ENCODE measurements around the gene SNX14. TPM values are rescaled to one million over a fixed set of nuclear protein-coding genes. Genes with fewer than 3 reads are reported as not detected.

SNX14 gene
- total and polyA plus RNA-seq, 12 donors, result 21.3 to 52.5 (median 28.5) TPM

DNA sequence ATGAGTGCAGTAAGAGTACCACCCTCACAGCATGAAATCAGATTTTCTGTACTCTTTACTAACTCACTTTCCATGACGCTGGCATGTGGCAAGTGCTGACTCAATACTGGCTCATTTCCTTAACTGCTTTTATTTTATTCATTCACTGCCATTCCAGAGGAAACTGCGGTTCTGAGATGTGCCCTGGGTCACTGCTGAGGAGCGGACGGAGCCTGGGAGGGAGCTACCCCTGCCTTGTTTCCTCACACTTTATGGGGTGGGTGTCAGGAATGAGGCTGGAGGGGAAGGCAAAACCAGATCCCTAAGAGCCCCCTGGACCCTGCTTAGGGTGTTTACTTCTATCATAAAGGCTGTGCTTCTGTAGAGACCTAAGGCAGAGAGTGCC is 129.4 kb downstream of the SNX14 start:
- H3K36me3 ChIP-seq, result peaks cover 0 to 7% (median 0%) of the 10 kb centered on the region in 9 donors
- peak in 4 of 8 donors; percentile 28 to 50 (median 39) for ATAC-seq
- intact Hi-C loops (cut with DNase I), result no loop called here
- H3K4me1 ChIP-seq, result peaks cover 4 to 57% (median 25%) of the 10 kb centered on the region in 9 donors
- H3K9me3 ChIP-seq, result no peaks in the 10 kb centered on the region
- TF ChIP-seq, protein P1, sequence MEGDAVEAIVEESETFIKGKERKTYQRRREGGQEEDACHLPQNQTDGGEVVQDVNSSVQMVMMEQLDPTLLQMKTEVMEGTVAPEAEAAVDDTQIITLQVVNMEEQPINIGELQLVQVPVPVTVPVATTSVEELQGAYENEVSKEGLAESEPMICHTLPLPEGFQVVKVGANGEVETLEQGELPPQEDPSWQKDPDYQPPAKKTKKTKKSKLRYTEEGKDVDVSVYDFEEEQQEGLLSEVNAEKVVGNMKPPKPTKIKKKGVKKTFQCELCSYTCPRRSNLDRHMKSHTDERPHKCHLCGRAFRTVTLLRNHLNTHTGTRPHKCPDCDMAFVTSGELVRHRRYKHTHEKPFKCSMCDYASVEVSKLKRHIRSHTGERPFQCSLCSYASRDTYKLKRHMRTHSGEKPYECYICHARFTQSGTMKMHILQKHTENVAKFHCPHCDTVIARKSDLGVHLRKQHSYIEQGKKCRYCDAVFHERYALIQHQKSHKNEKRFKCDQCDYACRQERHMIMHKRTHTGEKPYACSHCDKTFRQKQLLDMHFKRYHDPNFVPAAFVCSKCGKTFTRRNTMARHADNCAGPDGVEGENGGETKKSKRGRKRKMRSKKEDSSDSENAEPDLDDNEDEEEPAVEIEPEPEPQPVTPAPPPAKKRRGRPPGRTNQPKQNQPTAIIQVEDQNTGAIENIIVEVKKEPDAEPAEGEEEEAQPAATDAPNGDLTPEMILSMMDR (IDR thresholded peaks at IDR 0.05), result no peak
- H3K4me3 ChIP-seq, result no peak overlapping the region
- DNase-seq, result no peak
- H3K27ac ChIP-seq, result peak overlapping the region in 2 of 10 donors; percentile 7 to 64
- H3K27me3 ChIP-seq, result no peaks in the 10 kb centered on the region
- WGBS, 2 donors, result 61 to 71% methylated on average over 4 of the region's 4 CpGs

DNA sequence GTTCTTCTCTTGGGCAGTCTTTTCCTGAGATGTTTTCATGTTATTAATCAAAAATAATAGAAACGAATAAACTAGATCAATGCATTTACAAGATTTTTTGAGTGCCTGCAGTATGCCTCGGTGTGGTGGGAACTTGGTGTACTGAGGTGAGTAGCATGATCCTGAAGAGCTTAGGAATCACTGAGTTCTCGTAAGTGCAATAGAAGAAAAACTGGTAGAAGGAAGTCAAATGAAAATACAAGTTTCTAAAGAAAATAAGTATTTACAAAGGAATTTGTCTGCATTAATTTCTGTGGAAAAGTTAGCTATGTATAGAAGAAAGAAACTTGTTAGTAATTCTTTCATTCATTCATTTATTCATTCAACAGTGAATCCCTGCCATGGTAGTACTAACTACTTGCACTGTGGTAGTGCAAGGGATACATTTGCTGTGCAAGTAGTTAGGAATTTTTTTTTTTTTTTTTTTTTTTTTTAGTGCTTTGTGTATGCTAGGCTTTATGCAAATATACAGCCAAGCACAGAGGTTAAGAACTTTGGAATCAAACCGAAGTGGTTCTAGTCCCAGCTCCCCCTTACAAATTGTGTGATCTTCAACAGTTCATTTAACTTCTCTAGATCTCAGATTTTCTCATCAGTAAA is 129.9 kb downstream of the SNX14 start:
- WGBS, 2 donors, result 85% methylated on average over 4 of the region's 4 CpGs

GRCh38 chr6:85462673-85463072 is 131.0 kb downstream of the SNX14 start:
- Histone ChIP-seq H3K36me3 (peaks cover 0 to 7% (median 0%) of the 10 kb centered on the region in 9 donors), H3K27me3 (no peaks in the 10 kb centered on the region), H3K27ac (no peak overlapping the region), H3K9me3 (no peaks in the 10 kb centered on the region), H3K4me1 (peaks cover 4 to 62% (median 35%) of the 10 kb centered on the region in 9 donors), H3K4me3 (no peak overlapping the region)
- TF ChIP-seq, protein P1 (IDR thresholded peaks at IDR 0.05), result no peak
- DNase-seq (no peak), ATAC-seq (no peak)
- intact Hi-C loops (cut with DNase I), result no loop called here
- 69 to 88% methylated on average over 2 of the region's 2 CpGs for WGBS, 2 donors

More for the DNA sequence above, 129.9 kb downstream of the SNX14 start:
- no peaks in the 10 kb centered on the region for H3K27me3 ChIP-seq
- TF ChIP-seq, protein P1 (IDR thresholded peaks at IDR 0.05), result no peak
- H3K9me3 ChIP-seq, result no peaks in the 10 kb centered on the region
- intact Hi-C loops (cut with DNase I), result no loop called here
- peaks cover 4 to 62% (median 28%) of the 10 kb centered on the region in 9 donors for H3K4me1 ChIP-seq
- no peak for DNase-seq
- no peak overlapping the region for H3K4me3 ChIP-seq
- ATAC-seq, result no peak
- H3K36me3 ChIP-seq, result peaks cover 0 to 7% (median 0%) of the 10 kb centered on the region in 9 donors
- peak overlapping the region in 1 of 10 donors; percentile 7 for H3K27ac ChIP-seq

DNA sequence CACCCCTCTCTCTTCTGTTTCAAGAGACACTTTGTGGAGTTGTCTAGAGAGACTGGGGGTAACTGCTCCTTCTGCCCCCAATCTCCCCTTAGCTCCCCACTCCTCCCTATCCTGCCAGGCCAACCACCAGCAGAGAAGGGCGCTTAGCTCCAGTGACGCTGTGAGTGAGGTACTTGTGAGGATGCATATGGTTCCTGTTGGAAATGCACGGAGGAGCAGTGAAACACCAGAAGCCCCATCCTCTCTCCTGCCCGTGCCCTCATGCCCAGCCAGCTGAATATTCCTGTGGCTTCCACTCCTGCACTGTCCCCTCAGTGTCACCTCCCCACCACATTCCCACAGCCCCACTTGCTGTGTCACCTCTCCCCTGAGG is 131.9 kb downstream of the SNX14 start:
- no peak for DNase-seq
- intact Hi-C loops (cut with DNase I), result no loop called here
- no peak for ATAC-seq
- peaks cover 4 to 62% (median 35%) of the 10 kb centered on the region in 9 donors for H3K4me1 ChIP-seq
- TF ChIP-seq, protein P1 (IDR thresholded peaks at IDR 0.05), result no peak
- H3K27me3 ChIP-seq, result no peaks in the 10 kb centered on the region
- H3K36me3 ChIP-seq, result no peaks in the 10 kb centered on the region
- peak overlapping the region in 8 of 10 donors; percentile 2 to 77 (median 64) for H3K27ac ChIP-seq
- WGBS, 2 donors, result 65 to 66% methylated on average over 4 of the region's 4 CpGs
- H3K9me3 ChIP-seq, result no peaks in the 10 kb centered on the region
- H3K4me3 ChIP-seq, result no peak overlapping the region

All from heart right ventricle (tissue), 16 donors.